HAP-1 (cell line): ENCODE results near the gene WWOX.

Experiments
- DNase-seq, 2 experiments: peaks; one replicate each; pipeline ENCODE4 v3.0.0-alpha.2; 2016 to 2020; ENCODE audit warnings: low spot score in 2 of 2
- H3K27me3 ChIP-seq: fragments of 250-450 bp; sonication (Bioruptor Pico); 2 replicates; pipeline ENCODE4 v1.5.1; 2020; ENCODE audit warnings: low read depth, mild to moderate bottlenecking, moderate library complexity
- H3K36me3 ChIP-seq: fragments of 250-450 bp; sonication (Bioruptor Pico); replicated peaks from 2 replicates; pipeline ENCODE4 v1.5.1; 2020; ENCODE audit warnings: mild to moderate bottlenecking
- H3K4me1 ChIP-seq: fragments of 250-450 bp; sonication (Bioruptor Pico); 2 replicates; pipeline ENCODE4 v1.5.1; 2020; ENCODE audit warnings: mild to moderate bottlenecking
- H3K4me3 ChIP-seq: fragments of 250-450 bp; sonication (Bioruptor Pico); 2 replicates; pipeline ENCODE4 v1.5.1; 2020; ENCODE audit warnings: mild to moderate bottlenecking, moderate library complexity
- H3K9me3 ChIP-seq: fragments of 250-450 bp; sonication (Bioruptor Pico); 2 replicates; pipeline ENCODE4 v1.5.1; 2020; ENCODE audit warnings: mild to moderate bottlenecking, moderate library complexity
- in situ Hi-C: fragments of 300-500 bp; cut with MboI; formaldehyde crosslinking; loops from 3 replicates; pipeline ENCODE4 v1.14.3; 2020; ENCODE audit warnings: low sequenced_read_pairs, inconsistent platforms, mixed read lengths

Gene WWOX

DNA sequence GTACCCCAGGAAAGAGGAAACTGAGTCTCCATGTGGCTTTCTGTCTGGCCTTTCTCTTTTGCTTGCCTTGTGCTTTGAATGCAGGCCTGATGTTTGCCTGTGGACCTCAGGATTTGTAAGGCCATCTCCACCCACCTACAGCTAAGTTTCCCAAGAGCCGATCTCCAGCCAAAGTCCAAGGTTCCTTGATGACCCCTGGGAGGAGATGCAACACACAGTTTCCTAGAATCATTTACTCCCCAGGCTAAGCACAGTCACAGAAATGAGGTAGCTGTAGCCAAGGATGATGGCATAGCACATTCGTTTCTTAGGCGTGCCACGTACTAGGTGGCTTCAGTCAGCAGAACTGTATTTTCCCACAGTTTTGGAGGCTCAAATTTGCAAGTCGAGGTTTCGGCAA lies 905.6 kb downstream of the WWOX start:
- in situ Hi-C loops = no loop called here
- DNase-seq = no peak
- H3K4me3 ChIP-seq = no peak overlapping the region
- no peaks in the 10 kb centered on the region for H3K36me3 ChIP-seq
- H3K4me1 ChIP-seq = no peaks in the 10 kb centered on the region
- H3K27me3 ChIP-seq = no peaks in the 10 kb centered on the region
- no peaks in the 10 kb centered on the region for H3K9me3 ChIP-seq

DNA sequence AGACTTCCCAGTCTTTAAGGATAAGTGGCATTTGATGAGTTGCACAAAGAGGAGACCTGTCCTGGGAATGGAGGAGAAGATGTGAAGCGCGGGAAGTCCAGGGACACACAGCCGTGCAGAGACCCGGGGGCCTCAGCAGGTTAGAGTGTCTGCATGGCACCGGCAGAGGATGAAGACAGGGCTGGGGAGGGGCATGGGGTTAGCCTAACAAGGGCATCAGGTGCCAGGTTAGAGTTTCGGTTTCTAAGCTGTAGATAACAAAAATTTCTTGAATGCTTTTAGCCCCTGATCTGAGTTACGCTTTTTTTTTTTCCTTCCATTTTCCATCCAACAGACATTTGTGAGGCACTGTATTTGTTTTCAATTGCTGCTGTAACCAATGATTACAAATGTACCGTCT lies 906.8 kb downstream of the WWOX start:
- H3K4me1 ChIP-seq = no peaks in the 10 kb centered on the region
- in situ Hi-C loops = no loop called here
- H3K9me3 ChIP-seq = no peaks in the 10 kb centered on the region

DNA sequence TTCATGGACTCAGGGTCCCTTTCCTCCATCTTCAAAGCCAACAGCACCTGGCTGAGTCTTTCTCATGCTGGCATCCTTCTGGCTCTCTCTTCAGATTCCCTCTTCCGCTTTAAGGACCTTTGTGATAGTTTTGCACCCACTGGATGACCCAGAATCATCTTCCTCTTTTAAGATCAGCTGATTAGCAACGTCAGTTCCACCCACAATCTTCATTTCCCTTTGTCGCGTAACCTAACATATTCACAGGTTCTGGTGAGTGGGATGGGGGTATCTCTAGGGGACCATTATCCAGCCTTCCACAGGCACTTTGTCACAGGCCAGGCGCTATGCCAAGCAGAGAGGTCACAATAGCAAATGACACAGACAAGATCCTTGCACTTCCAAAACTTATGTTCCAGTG lies 907.3 kb downstream of the WWOX start:
- Histone ChIP-seq H3K4me3 (no peak overlapping the region), H3K4me1 (no peaks in the 10 kb centered on the region), H3K36me3 (no peaks in the 10 kb centered on the region), H3K9me3 (no peaks in the 10 kb centered on the region), H3K27me3 (no peaks in the 10 kb centered on the region)
- in situ Hi-C loops = no loop called here
- DNase-seq = no peak

More for the DNA sequence above, 906.8 kb downstream of the WWOX start:
- Histone ChIP-seq H3K4me3 (no peak overlapping the region), H3K36me3 (no peaks in the 10 kb centered on the region), H3K27me3 (no peaks in the 10 kb centered on the region)
- no peak for DNase-seq

DNA sequence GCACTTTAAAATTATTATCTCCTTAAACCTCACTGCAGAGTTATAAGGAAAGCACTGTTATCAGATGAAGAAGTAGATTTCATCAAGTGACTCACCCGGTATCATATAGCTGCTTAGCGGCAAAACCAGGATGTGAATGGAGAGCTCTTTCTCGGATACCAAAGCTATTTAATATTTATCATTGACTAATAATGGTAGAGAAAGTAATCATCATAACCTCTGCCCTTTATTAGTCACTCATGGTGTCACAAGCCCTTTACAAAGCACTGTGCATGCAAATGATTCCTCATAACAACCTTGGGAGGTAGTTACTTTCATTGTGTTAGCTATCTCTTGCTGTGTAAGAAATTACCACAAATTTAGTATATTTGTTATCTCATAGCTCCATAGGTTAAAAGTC lies 908.2 kb downstream of the WWOX start:
- in situ Hi-C loops = no loop called here
- no peaks in the 10 kb centered on the region for H3K9me3 ChIP-seq
- H3K27me3 ChIP-seq = no peaks in the 10 kb centered on the region
- no peak overlapping the region for H3K4me3 ChIP-seq
- no peaks in the 10 kb centered on the region for H3K4me1 ChIP-seq
- DNase-seq = no peak
- H3K36me3 ChIP-seq = no peaks in the 10 kb centered on the region

DNA sequence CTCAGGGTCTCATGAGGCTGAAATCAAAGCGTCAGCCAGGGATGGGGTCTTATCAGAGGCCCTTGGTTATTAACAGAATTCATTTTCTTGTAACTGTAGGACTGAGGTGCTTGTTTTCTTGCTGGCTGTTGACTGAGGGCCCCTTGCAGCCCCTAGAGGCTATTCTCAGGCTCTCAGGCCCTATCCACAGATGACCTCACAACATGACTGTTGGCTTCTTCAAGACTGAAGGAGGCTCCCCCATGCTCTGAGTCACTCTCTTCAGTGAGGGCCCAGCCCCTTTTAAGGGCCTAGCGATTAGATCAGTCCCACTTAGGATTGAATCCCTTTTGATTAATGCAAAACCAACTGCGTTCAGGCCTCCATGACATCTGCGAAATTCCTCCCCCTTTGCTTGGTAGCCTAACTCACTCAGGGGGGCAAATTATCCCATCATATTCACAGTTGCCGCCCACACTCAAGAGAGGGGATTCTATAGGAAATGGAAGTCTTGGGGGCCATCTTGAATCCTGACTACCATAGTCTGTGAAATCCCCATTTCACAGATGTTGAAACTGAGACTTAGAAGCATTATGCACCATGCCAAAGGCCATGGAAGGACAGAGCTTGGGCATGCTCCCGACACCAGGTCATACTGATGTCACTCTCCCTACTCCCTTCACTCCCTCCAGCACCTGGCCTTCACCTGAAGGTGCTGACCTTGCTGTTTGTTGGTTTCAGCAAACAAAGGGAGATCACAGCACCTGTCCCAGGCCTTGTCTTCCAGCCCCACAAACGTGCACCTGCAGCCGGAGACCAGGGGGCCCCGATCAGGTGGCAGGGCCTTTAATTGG lies 908.8 kb downstream of the WWOX start:
- no peaks in the 10 kb centered on the region for H3K9me3 ChIP-seq
- no peak for DNase-seq
- in situ Hi-C loops = no loop called here

DNA sequence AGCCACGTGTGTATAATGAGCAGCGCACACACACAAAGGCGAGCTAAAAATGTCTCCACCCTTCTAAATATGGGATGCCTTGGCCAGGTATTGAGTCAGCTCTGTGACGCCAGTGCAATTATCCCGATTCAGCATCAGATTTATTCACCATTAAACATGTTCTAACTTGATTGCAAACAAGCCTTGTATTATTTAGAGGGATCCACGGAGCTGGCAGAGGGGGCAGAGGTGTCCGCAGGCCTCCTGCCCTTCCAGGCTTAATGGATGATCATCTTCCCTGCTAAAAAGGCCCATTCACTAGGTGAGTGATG lies 909.4 kb downstream of the WWOX start:
- no peaks in the 10 kb centered on the region for H3K36me3 ChIP-seq
- no peak overlapping the region for H3K4me3 ChIP-seq
- in situ Hi-C loops = no loop called here
- no peaks in the 10 kb centered on the region for H3K4me1 ChIP-seq
- no peaks in the 10 kb centered on the region for H3K27me3 ChIP-seq
- DNase-seq = no peak
- H3K9me3 ChIP-seq = no peaks in the 10 kb centered on the region

More for the DNA sequence above, 908.8 kb downstream of the WWOX start:
- H3K4me1 ChIP-seq = no peaks in the 10 kb centered on the region
- H3K27me3 ChIP-seq = no peaks in the 10 kb centered on the region
- no peaks in the 10 kb centered on the region for H3K36me3 ChIP-seq
- no peak overlapping the region for H3K4me3 ChIP-seq

DNA sequence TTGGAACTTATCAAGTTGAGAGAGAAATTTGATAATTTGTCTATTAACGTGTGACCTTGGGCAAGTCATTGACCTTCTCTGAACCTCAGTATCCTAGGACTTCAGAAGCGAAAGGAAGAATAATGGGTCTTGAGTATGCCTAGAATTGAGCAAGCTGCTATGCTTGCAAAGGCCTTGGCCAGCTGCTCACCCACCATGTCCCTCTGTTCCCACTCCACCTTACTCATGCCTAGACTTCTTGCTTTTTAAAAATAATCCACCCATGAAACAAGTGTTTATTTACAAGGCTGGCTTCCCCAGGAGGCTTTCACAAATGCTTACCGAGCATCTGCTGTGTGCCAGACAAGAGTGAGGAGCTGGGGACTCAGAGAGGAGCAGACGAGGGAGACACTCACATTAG lies 910.4 kb downstream of the WWOX start:
- no peaks in the 10 kb centered on the region for H3K9me3 ChIP-seq
- no peaks in the 10 kb centered on the region for H3K36me3 ChIP-seq
- no peak for DNase-seq
- no peaks in the 10 kb centered on the region for H3K27me3 ChIP-seq
- H3K4me1 ChIP-seq = no peaks in the 10 kb centered on the region
- no peak overlapping the region for H3K4me3 ChIP-seq
- in situ Hi-C loops = no loop called here

DNA sequence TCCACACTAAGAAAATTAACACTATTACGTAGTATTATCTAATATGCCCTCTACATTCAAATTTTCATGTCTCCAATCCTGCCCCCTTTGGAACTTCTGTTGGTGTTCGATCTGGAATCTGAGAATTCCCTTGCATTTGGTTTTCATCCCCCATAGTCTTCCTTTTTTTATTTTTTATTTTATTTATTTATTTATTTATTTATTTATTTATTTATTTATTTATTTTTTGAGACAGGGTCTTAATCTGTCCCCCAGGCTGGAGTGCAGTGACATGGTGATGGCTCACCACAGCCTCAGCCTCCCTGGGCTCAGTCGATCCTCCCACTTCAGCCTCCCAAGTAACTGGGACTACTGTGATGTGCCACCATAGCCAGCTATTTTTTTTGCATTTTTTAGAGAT lies 911.8 kb downstream of the WWOX start:
- no peak for DNase-seq
- in situ Hi-C loops = no loop called here
- H3K27me3 ChIP-seq = no peaks in the 10 kb centered on the region
- H3K36me3 ChIP-seq = no peaks in the 10 kb centered on the region
- no peaks in the 10 kb centered on the region for H3K9me3 ChIP-seq
- no peaks in the 10 kb centered on the region for H3K4me1 ChIP-seq
- H3K4me3 ChIP-seq = no peak overlapping the region

DNA sequence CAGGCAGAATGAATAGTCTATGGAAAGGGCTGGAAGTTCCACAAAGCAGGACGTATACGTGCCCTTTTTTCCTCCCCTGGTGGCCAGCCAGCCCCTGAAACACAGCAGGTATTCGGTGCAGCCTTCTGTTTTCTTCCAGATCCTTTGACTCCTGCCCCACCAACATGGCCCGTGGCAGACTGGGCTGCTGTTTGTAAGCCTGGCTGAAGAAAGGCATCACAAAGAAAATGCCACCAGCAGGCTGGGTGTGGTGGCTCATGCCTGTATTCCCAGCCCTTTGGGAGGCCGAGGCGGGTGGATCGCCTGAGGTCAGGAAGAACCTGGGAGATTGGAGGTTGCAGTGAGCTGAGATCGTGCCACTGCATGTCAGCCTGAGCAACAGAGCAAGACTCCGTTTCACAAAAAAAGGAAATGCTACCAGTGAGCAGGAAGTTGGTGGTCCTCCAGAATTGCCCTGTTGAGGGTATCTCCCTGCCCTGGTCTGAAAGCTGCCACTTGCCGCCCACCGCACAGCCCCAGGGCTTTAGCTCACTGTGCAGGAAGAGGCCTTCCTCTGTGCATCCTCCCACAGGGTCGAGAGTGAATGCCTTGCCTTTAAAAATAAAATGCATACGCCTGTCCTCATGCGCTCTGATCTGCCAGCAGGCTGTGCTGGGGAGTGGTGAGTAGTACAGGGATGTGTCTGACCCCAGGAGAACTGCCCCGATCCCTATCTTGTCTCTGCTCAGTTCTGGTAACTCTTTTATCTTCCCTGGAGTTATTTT lies 913.4 kb downstream of the WWOX start:
- DNase-seq = no peak
- Histone ChIP-seq H3K9me3 (no peaks in the 10 kb centered on the region), H3K27me3 (no peaks in the 10 kb centered on the region), H3K4me3 (no peak overlapping the region), H3K36me3 (no peaks in the 10 kb centered on the region), H3K4me1 (no peaks in the 10 kb centered on the region)
- in situ Hi-C loops = no loop called here

DNA sequence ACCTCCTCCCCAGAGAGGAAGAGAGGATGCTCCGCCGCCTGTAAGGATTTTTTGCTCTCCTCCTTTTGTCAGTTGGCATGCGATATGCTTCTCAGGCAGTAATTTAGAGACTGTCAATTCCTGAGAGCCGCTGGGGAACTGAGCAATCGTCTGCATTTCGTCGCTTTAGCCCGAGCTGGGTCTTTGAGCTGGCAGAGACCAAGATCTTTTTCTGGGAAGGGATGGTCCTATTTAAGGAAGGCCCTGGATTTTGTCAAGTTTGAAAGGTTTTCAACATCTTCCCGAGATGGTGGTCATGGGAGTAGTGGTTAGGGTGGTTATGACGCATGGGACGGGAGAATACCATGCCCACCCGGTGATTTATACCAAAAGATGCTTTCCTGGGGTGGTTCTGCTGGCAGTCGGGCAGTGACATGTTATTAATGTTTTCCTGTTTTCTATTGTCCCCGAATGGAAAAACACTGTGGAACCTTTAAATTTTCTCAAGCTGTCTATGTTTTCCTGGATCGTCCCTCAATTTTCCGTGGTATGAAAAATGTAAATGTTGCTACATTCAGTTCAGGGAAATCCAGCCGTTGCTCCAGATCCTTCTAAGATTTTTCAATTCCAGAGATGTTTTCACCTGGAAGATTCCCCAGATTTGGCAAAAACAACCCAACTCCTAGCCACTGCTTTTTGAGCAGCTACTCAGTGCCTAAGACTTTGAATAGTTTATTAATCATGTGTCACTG lies 914.6 kb downstream of the WWOX start:
- in situ Hi-C loops = no loop called here
- no peak overlapping the region for H3K4me3 ChIP-seq
- no peak for DNase-seq
- no peaks in the 10 kb centered on the region for H3K36me3 ChIP-seq
- H3K27me3 ChIP-seq = no peaks in the 10 kb centered on the region
- H3K9me3 ChIP-seq = no peaks in the 10 kb centered on the region
- H3K4me1 ChIP-seq = no peaks in the 10 kb centered on the region

DNA sequence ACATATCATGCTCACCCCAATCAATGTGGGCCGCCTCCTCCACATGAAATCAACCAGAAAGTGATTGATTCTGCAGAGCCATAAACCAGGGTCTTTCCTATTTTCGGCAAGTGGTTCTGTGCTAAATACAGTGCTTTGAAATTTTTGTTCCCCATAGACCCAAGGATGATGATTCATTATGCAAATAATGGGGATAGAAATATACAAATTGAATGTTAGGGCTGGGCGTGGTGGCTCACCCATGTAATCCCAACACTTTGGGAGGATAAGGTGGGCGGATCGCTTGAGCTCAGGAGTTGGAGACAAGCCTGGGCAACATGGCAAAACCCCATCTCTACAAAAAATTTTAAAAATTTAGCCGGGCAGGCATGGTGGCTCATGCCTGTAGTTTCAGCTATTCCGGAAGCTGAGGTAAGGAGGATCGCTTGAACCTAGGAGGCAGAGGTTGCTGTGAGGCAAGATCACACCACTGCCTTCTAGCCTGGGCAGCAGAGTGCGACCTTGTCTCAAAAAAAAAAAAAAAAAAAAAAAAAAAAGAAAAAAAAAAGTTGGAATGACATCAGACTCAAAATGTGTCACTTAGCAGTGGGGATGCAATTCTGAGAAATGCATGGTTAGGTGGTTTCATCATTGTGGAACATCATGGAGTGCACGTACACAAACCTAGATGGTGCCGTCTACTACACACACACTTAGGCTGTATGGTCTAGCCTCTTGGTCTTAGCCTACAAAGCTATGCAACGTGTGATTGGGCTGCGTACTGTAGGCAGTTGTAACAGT lies 919.4 kb downstream of the WWOX start:
- Histone ChIP-seq H3K36me3 (no peaks in the 10 kb centered on the region), H3K4me1 (no peaks in the 10 kb centered on the region), H3K4me3 (no peak overlapping the region), H3K9me3 (no peaks in the 10 kb centered on the region), H3K27me3 (no peaks in the 10 kb centered on the region)
- in situ Hi-C loops = no loop called here
- DNase-seq = no peak

DNA sequence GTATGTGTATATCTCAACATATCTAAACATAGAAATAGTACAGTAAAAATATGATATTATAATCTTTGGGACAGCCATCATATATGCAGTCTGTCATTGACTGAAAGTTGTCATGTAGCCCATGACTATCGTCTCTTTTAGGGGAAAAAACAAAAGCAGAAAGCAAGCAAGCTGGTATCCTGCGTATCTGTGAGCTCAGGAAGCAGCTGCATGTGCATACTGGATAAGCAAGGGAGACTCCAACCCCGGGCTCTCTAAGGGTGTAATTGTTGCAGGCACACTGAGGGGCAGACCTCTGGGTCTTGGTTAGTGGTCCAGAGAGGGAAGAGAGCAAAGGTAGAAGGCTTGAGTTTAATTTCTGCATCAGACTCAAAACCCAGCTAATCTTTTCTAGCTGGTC lies 920.0 kb downstream of the WWOX start:
- in situ Hi-C loops = no loop called here
- H3K4me3 ChIP-seq = no peak overlapping the region
- no peaks in the 10 kb centered on the region for H3K27me3 ChIP-seq
- no peak for DNase-seq
- H3K36me3 ChIP-seq = no peaks in the 10 kb centered on the region
- no peaks in the 10 kb centered on the region for H3K4me1 ChIP-seq
- H3K9me3 ChIP-seq = no peaks in the 10 kb centered on the region

DNA sequence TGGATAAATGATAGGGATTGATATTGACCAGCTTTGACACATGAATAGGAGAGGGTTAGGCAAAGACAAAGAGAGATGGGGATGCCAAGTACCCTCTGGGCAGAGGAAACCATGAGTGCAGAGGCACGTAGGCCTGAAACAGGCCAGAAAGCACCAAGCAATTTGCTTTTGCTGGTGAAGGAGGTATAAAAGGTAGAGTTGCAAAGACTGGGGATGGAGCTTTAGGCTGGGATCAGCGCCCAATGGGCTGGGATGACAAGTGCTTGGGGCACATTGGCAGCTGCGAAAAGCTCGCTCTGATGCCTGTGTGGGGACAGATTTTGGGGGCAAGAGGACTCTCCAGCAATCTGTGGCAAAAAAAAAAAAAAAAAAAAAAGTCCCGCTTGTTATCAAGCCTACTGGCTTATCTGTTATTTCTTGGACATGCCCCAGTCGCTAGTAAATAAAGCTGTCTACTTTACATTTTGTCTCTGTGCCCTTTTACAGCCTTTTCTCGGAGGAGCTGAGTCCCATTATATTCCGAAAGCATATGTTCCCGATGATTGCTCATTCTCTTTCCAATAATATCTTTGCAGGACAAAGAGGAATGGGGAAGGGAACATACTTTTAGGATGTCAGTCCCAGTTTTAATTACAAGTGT lies 922.7 kb downstream of the WWOX start:
- in situ Hi-C loops = no loop called here
- no peaks in the 10 kb centered on the region for H3K36me3 ChIP-seq
- no peak for DNase-seq

More for the DNA sequence above, 922.7 kb downstream of the WWOX start:
- Histone ChIP-seq H3K4me3 (no peak overlapping the region), H3K4me1 (no peaks in the 10 kb centered on the region), H3K27me3 (no peaks in the 10 kb centered on the region), H3K9me3 (no peaks in the 10 kb centered on the region)
